WTC11 (cell line): Measurements from ENCODE around the gene SHROOM1.

Source experiments
- CTCF ChIP-seq: fragments of 200-600 bp; IDR thresholded peaks from 2 replicates; pipeline ENCODE4 v1.8.0; 2022; ENCODE audit warnings: antibody characterized with exemption
- IRF1 ChIP-seq: sonication (generic); formaldehyde crosslinking; IDR thresholded peaks from 2 replicates; pipeline ENCODE4 v1.8.0; 2023; ENCODE audit warnings: missing genetic modification reagents
- NFYB ChIP-seq: sonication (generic); formaldehyde crosslinking; conservative IDR thresholded peaks from 2 replicates; pipeline ENCODE4 v1.8.0; 2022; ENCODE audit warnings: low read depth, missing genetic modification reagents
- PREB ChIP-seq: sonication (generic); formaldehyde crosslinking; IDR thresholded peaks from 2 replicates; pipeline ENCODE4 v1.8.1; 2022; ENCODE audit warnings: mild to moderate bottlenecking, missing genetic modification reagents, moderate library complexity, borderline replicate concordance
- RELA ChIP-seq: sonication (generic); formaldehyde crosslinking; IDR thresholded peaks from 2 replicates; pipeline ENCODE4 v1.8.1; 2022; ENCODE audit warnings: missing genetic modification reagents, mild to moderate bottlenecking, borderline replicate concordance
- SP1 ChIP-seq: sonication (generic); formaldehyde crosslinking; conservative IDR thresholded peaks from 2 replicates; pipeline ENCODE4 v1.8.1; 2022; ENCODE audit warnings: missing genetic modification reagents
- STAT6 ChIP-seq: sonication (generic); formaldehyde crosslinking; conservative IDR thresholded peaks from 2 replicates; pipeline ENCODE4 v1.8.1; 2023; ENCODE audit warnings: mild to moderate bottlenecking, low read depth, missing genetic modification reagents, moderate library complexity
- TF ChIP-seq, protein P1 (sequence below): sonication (generic); formaldehyde crosslinking; IDR thresholded peaks from 2 replicates; pipeline ENCODE4 v1.8.0; 2022; ENCODE audit warnings: mild to moderate bottlenecking, missing genetic modification reagents

- TF ChIP-seq SP1 (CRISPR knock-in tag) (no peak), CTCF (no peak), PREB (no peak), IRF1 (CRISPR knock-in tag) (no peak), STAT6 (CRISPR knock-in tag) (no peak), NFYB (no peak), RELA (CRISPR knock-in tag) (no peak)
- TF ChIP-seq, protein P1, sequence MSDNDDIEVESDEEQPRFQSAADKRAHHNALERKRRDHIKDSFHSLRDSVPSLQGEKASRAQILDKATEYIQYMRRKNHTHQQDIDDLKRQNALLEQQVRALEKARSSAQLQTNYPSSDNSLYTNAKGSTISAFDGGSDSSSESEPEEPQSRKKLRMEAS (CRISPR knock-in tag) = 0 out of 2 replicates have a peak, but pooled peaks have one; percentile 45
Measured at GRCh38 chr5:132825834-132826391, 4.5 kb downstream of the SHROOM1 start.
